K562 (cell line): ENCODE results near the gene GUCY2C.

Experiments
- CBX5 ChIP-seq: IDR thresholded peaks from 2 replicates; pipeline ENCODE4 v1.6.1; 2014; ENCODE audit warnings: low read depth, borderline replicate concordance
- EZH2 ChIP-seq: IDR thresholded peaks from 2 replicates; pipeline ENCODE4 v1.6.1; 2012; ENCODE audit warnings: low read depth, mild to moderate bottlenecking, inconsistent platforms, low read length, borderline replicate concordance
- HMG20A ChIP-seq: fragments of 450-650 bp; formaldehyde crosslinking; conservative IDR thresholded peaks from 2 replicates; pipeline ENCODE4 v1.4.0; 2020; ENCODE audit warnings: mild to moderate bottlenecking, mixed read lengths
- PCBP1 ChIP-seq: fragments of 200-400 bp; formaldehyde crosslinking; IDR thresholded peaks from 2 replicates; pipeline ENCODE4 v1.6.1; 2018; ENCODE audit warnings: mild to moderate bottlenecking, low read depth, low read length; ENCODE audit not compliant: poor library complexity, severe bottlenecking
- POLR2A ChIP-seq: fragments of 450-650 bp; conservative IDR thresholded peaks from 2 replicates; pipeline ENCODE4 v1.6.1; 2016
- ZNF184 ChIP-seq: sonication (generic); formaldehyde crosslinking; IDR thresholded peaks from 2 replicates; pipeline ENCODE4 v1.5.0; 2020; ENCODE audit warnings: missing genetic modification reagents
- TF ChIP-seq, protein P1 (sequence below), 3 experiments: IDR thresholded peaks in 2 of 3; conservative IDR thresholded peaks in 1 of 3; 2 replicates each; pipeline ENCODE4 v1.5.1; 2011 to 2012; ENCODE audit warnings: low read length in 3 of 3, mild to moderate bottlenecking in 3 of 3, control low read depth in 2 of 3, improper control_type of control experiment in 1 of 3, inconsistent platforms in 1 of 3, low read depth in 1 of 3, mixed read lengths in 1 of 3, moderate library complexity in 1 of 3; ENCODE audit not compliant: insufficient read depth in 2 of 3

DNA sequence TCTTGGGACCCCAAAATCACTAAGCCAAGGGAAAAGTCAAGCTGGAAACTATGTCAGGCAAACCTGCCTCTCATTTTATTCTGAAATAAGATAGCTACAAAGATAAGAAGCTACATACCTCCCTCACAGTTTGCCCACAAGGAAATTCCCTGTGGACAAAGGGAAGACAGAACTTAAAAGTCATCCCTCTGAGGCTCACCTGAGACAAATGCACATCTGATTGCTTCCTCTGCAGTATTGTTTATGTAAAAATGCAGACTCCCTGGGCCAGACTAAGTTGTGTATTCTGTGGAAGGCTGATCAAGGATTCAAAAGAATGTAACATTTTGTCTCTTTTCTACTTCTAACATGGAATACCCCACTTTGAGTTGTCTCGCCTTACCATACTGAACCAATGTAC is 126.2 kb downstream of the GUCY2C start:
- TF ChIP-seq, protein P1, sequence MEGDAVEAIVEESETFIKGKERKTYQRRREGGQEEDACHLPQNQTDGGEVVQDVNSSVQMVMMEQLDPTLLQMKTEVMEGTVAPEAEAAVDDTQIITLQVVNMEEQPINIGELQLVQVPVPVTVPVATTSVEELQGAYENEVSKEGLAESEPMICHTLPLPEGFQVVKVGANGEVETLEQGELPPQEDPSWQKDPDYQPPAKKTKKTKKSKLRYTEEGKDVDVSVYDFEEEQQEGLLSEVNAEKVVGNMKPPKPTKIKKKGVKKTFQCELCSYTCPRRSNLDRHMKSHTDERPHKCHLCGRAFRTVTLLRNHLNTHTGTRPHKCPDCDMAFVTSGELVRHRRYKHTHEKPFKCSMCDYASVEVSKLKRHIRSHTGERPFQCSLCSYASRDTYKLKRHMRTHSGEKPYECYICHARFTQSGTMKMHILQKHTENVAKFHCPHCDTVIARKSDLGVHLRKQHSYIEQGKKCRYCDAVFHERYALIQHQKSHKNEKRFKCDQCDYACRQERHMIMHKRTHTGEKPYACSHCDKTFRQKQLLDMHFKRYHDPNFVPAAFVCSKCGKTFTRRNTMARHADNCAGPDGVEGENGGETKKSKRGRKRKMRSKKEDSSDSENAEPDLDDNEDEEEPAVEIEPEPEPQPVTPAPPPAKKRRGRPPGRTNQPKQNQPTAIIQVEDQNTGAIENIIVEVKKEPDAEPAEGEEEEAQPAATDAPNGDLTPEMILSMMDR (IDR thresholded peaks at IDR 0.05 in 2 of 3, conservative IDR thresholded peaks at IDR 0.05 in 1 of 3; ENCODE audit: insufficient read depth in 2 of 3, low read depth in 1 of 3, low read length in 3 of 3), result no peak
- TF ChIP-seq EZH2 (no peak), ZNF184 (no peak), CBX5 (no peak), PCBP1 (no peak), POLR2A (no peak), HMG20A (CRISPR knock-in tag) (no peak)
